ENCODE data around the gene ZC3H12A. TPM values are rescaled to one million over a fixed set of nuclear protein-coding genes. Genes with fewer than 3 reads are reported as not detected.

The ZC3H12A gene
- total and polyA plus RNA-seq, 10 of the 15 experiments (the other 5 are each of a cell fraction or from before 2014, with no cell fraction given), result 0.35 to 30.2 (median 13.8) TPM

GRCh38 chr1:37434292-37435225 lies 39.8 kb upstream of the ZC3H12A start:
- Histone ChIP-seq H3K36me3 (ENCODE audit: control insufficient read depth in 2 of 2, insufficient read depth in 2 of 2, low read length in 1 of 2) (no peaks in the 10 kb centered on the region), H3K9ac (ENCODE audit: control insufficient read depth, insufficient read depth, low read length) (no peak overlapping the region), H4K20me1 (ENCODE audit: control insufficient read depth, insufficient read depth) (no peaks in the 10 kb centered on the region), H3K27me3 (replicated peaks in 1 of 2; ENCODE audit: control insufficient read depth in 2 of 2, insufficient read depth in 2 of 2, low read length in 1 of 2) (peaks cover 0 to 1% of the 10 kb centered on the region in 2 experiments; a peak in 1 of 4 replicates), H2AFZ (ENCODE audit: control insufficient read depth, low read depth, low read length) (no peak overlapping the region), H3K27ac (ENCODE audit: control insufficient read depth, insufficient read depth) (no peak overlapping the region), H3K4me3 (no peak overlapping the region), H3K79me2 (ENCODE audit: control insufficient read depth, insufficient read depth, low read length) (no peaks in the 10 kb centered on the region), H3K4me2 (ENCODE audit: control insufficient read depth, insufficient read depth) (no peak overlapping the region), H3K4me1 (ENCODE audit: control insufficient read depth, insufficient read depth, low read length) (no peaks in the 10 kb centered on the region), H3K9me3 (replicated peaks; ENCODE audit: control insufficient read depth, insufficient read depth, low read length) (no peaks in the 10 kb centered on the region)
- TF ChIP-seq SMC3 (IDR thresholded peaks at IDR 0.05; ENCODE audit: borderline replicate concordance, low read length) (peak; percentile 87), YY1 (IDR thresholded peaks at IDR 0.05; ENCODE audit: low read depth, low read length) (peak; percentile 42; the same call in 1 of the 2 replicates), CTCF (IDR thresholded peaks at IDR 0.05 in 2 of 3, conservative IDR thresholded peaks at IDR 0.05 in 1 of 3; ENCODE audit: control insufficient read depth in 2 of 3, extremely low read depth in 1 of 3, insufficient read depth in 1 of 3, low read depth in 3 of 3, low read length in 3 of 3) (peak; percentile 91 to 99 (median 95)), WRNIP1 (IDR thresholded peaks at IDR 0.05; ENCODE audit: borderline replicate concordance, low read depth, low read length) (no peak), BHLHE40 (IDR thresholded peaks at IDR 0.05; ENCODE audit: borderline replicate concordance in 1 of 2, low read depth in 2 of 2, low read length in 1 of 2) (peak in 1 of 2 experiments; percentile 8; a peak in 1 of 4 replicates), TCF3 (IDR thresholded peaks at IDR 0.05; ENCODE audit: borderline replicate concordance, insufficient read depth, low read depth, low read length) (0 out of 2 replicates have a peak, but pooled peaks have one; percentile 28), POLR2AphosphoS2 (IDR thresholded peaks at IDR 0.05; ENCODE audit: low read depth, low read length) (no peak), NR2F1 (conservative IDR thresholded peaks at IDR 0.05) (peak; percentile 73), RAD21 (IDR thresholded peaks at IDR 0.05; ENCODE audit: insufficient read depth, low read depth, low read length) (peak; percentile 80), YBX1 (IDR thresholded peaks at IDR 0.05) (no peak), TCF12 (IDR thresholded peaks at IDR 0.05; ENCODE audit: low read depth, low read length) (0 out of 2 replicates have a peak, but pooled peaks have one; percentile 54)
- in situ Hi-C loops (cut with MboI) (loop anchor here (5.0 kb wide), 1 partner anchor 732 kb away; no protein-coding TSS in a partner anchor), intact Hi-C loops (cut with micrococcal nuclease; ENCODE audit: unreplicated experiment) (loop anchor here (1.0 kb wide), 3 partner anchors 338 to 825 kb away; no protein-coding TSS in a partner anchor)
- ATAC-seq, result peak; percentile 98
- ChIA-PET CTCF (interaction anchor here (0.6 to 2.4 kb wide), 32 partner anchors 10 to 859 kb away, joined by 3 to 14 read pairs (median 3); no protein-coding TSS in a partner anchor), POLR2A (no interaction called here), RAD21 (ENCODE audit: unreplicated experiment) (interaction anchor here (0.7 to 1.3 kb wide), 5 partner anchors 24 to 858 kb away, joined by 3 to 6 read pairs (median 4); no protein-coding TSS in a partner anchor), SMC1A (ENCODE audit: uncharacterized antibody, unreplicated experiment) (interaction anchor here (0.6 to 1.6 kb wide), 6 partner anchors 9 to 886 kb away, joined by 3 to 5 read pairs (median 3); no protein-coding TSS in a partner anchor)
- no peak for DNase-seq (ENCODE audit: low read depth, low spot score)
- BruUV-seq (replicated peaks), result no TSS peak
- 19% methylated on average over 15 of the region's 16 CpGs for WGBS (ENCODE audit: insufficient coverage, insufficient replicate concordance, low lambda C conversion rate, missing lambda C conversion rate)
- peak; percentile 85 for FAIRE-seq

All from GM12878 (cell line).